K562 (cell line): ENCODE measurements around the gene NKIRAS2. TPM values are rescaled to one million over a fixed set of nuclear protein-coding genes. Genes with fewer than 3 reads are reported as not detected.

Experiments used
- ATAC-seq: fragments of 200-7000 bp; cut with Tn5 transposase; 3 replicates; pipeline ENCODE4 v1.9.1; 2020; ENCODE audit warnings: moderate library complexity
- BruUV-seq: library from RNA; stranded (reverse); fragments of 400-500 nt; replicated peaks from 2 replicates; lab custom pipeline; 2021; lab: Mats Ljungman, UMichigan
- CTCF ChIA-PET: fragments of 300-600 bp; formaldehyde crosslinking; extraction: SDS; loops from one replicate; lab custom pipeline; 2021; ENCODE audit warnings: low intra/inter-chr PET ratio; lab: Yijun Ruan, JAX
- POLR2A ChIA-PET: fragments of 300-600, 350-650 bp; sonication (Branson Sonifier 250); formaldehyde crosslinking; extraction: SDS; loops from one replicate; lab custom pipeline; 2021; ENCODE audit warnings: antibody characterized with exemption, inconsistent platforms; lab: Yijun Ruan, JAX
- DNase-seq, 4 experiments: peaks; one replicate each; pipeline versions ENCODE4 v3.0.0 to v3.0.0-alpha.2; 2011 to 2018; ENCODE audit warnings: low spot score in 3 of 4, mixed read lengths in 3 of 4; ENCODE audit errors: extremely low read depth in 1 of 4
- FAIRE-seq: peaks from 2 replicates; lab custom pipeline; 2011; peaks lifted over from hg19 to GRCh38; lab: Jason Lieb, UNC
- H2AFZ ChIP-seq: 2 replicates; pipeline ENCODE4 v1.6.0; 2011; ENCODE audit warnings: low read depth, low read length, control low read depth, inconsistent platforms
- H3K27ac ChIP-seq: fragments of 200-600 bp; 3 replicates; pipeline ENCODE4 v1.8.0; 2011; ENCODE audit warnings: low read depth, mild to moderate bottlenecking, control low read depth, inconsistent platforms, low read length, moderate library complexity, mixed read lengths; ENCODE audit errors: extremely low read depth
- H3K27me3 ChIP-seq, 2 experiments: fragments of 300-600 bp in 1 of 2; 2 replicates in 1 of 2; 3 replicates in 1 of 2; pipeline versions ENCODE4 v1.6.0 to v1.8.0; 2011; ENCODE audit warnings: inconsistent platforms in 2 of 2, low read length in 2 of 2, mild to moderate bottlenecking in 1 of 2, mixed read lengths in 1 of 2, moderate library complexity in 1 of 2; ENCODE audit not compliant: control insufficient read depth in 2 of 2, insufficient read depth in 2 of 2
- H3K36me3 ChIP-seq: fragments of 300-600 bp; 3 replicates; pipeline ENCODE4 v1.8.0; 2011; ENCODE audit warnings: mild to moderate bottlenecking, low read length, inconsistent platforms; ENCODE audit not compliant: control insufficient read depth, insufficient read depth
- H3K4me1 ChIP-seq, 2 experiments: fragments of 200-600 bp in 1 of 2; replicated peaks in 1 of 2; 2 replicates in 1 of 2; 3 replicates in 1 of 2; pipeline versions ENCODE4 v1.5.1 to v1.8.0; 2011; ENCODE audit warnings: inconsistent platforms in 2 of 2, low read length in 2 of 2, mild to moderate bottlenecking in 1 of 2, mixed read lengths in 1 of 2, moderate library complexity in 1 of 2; ENCODE audit not compliant: control insufficient read depth in 2 of 2, insufficient read depth in 2 of 2
- H3K4me2 ChIP-seq: 2 replicates; pipeline ENCODE4 v1.6.1; 2011; ENCODE audit warnings: low read length, control low read depth, inconsistent platforms, mixed read lengths; ENCODE audit not compliant: insufficient read depth
- H3K4me3 ChIP-seq: fragments of 200-600 bp; sonication (generic), shearing (Covaris generic); 2 replicates; pipeline ENCODE4 v1.5.1; 2016; ENCODE audit warnings: control low read depth, inconsistent platforms
- H3K79me2 ChIP-seq: fragments of 200-600 bp; 3 replicates; pipeline ENCODE4 v1.8.0; 2011; ENCODE audit warnings: low read length, inconsistent platforms; ENCODE audit not compliant: control insufficient read depth, insufficient read depth
- H3K9ac ChIP-seq, 2 experiments: 2 replicates each; pipeline versions ENCODE4 v1.6.0 to v1.6.1; 2011; ENCODE audit warnings: low read depth in 2 of 2, low read length in 2 of 2, control low read depth in 1 of 2, inconsistent platforms in 1 of 2, mild to moderate bottlenecking in 1 of 2, mixed read lengths in 1 of 2; ENCODE audit not compliant: insufficient read depth in 1 of 2
- H3K9me1 ChIP-seq: one replicate; pipeline ENCODE4 v1.6.0; 2011; ENCODE audit warnings: inconsistent platforms, mild to moderate bottlenecking, low read length, moderate library complexity; ENCODE audit not compliant: control insufficient read depth, insufficient read depth
- H3K9me3 ChIP-seq: replicated peaks from 2 replicates; pipeline ENCODE4 v1.5.1; 2011; ENCODE audit warnings: low read depth, low read length, inconsistent platforms; ENCODE audit not compliant: control insufficient read depth, insufficient read depth
- H4K20me1 ChIP-seq: replicated peaks from 2 replicates; pipeline ENCODE4 v1.6.1; 2011; ENCODE audit warnings: low read length, inconsistent platforms, mixed read lengths; ENCODE audit not compliant: control insufficient read depth, insufficient read depth
- ARID1B ChIP-seq: fragments of 450-650 bp; IDR thresholded peaks from 2 replicates; pipeline ENCODE4 v1.6.1; 2016; ENCODE audit warnings: antibody characterized with exemption, mild to moderate bottlenecking, inconsistent platforms
- CBFA2T2 ChIP-seq: fragments of 450-650 bp; conservative IDR thresholded peaks from 2 replicates; pipeline ENCODE4 v1.6.1; 2017; ENCODE audit warnings: mild to moderate bottlenecking
- CREBBP ChIP-seq: IDR thresholded peaks from one replicate; pipeline ENCODE4 v1.6.1; 2012; ENCODE audit warnings: low read depth, mild to moderate bottlenecking, control low read depth, inconsistent platforms, low read length
- ETS2 ChIP-seq: IDR thresholded peaks from 2 replicates; pipeline ENCODE4 v1.6.1; 2016; ENCODE audit warnings: borderline replicate concordance, missing genetic modification characterization, mild to moderate bottlenecking, moderate library complexity, missing compliant biosample characterization; ENCODE audit not compliant: poor library complexity, severe bottlenecking
- HOMEZ ChIP-seq: fragments of 250-450 bp; sonication (Bioruptor Pico); IDR thresholded peaks from 2 replicates; pipeline ENCODE4 v1.4.0; 2020; ENCODE audit warnings: mild to moderate bottlenecking, moderate library complexity
- KLF10 ChIP-seq: fragments of 250-450 bp; sonication (Bioruptor Pico); IDR thresholded peaks from 2 replicates; pipeline ENCODE4 v1.6.1; 2021; ENCODE audit warnings: matching md5 sums
- PKNOX1 ChIP-seq: fragments of 450-650 bp; IDR thresholded peaks from 2 replicates; pipeline ENCODE4 v1.6.1; 2016
- SREBF2 ChIP-seq: sonication (generic); formaldehyde crosslinking; IDR thresholded peaks from 2 replicates; pipeline ENCODE4 v1.4.0; 2020; ENCODE audit warnings: mild to moderate bottlenecking, missing genetic modification reagents
- TCF7L2 ChIP-seq: fragments of 150-350 bp; IDR thresholded peaks from 2 replicates; pipeline ENCODE4 v1.6.1; 2016; ENCODE audit warnings: low read depth, mild to moderate bottlenecking, low read length, moderate library complexity
- ZBTB26 ChIP-seq: fragments of 450-650 bp; formaldehyde crosslinking; IDR thresholded peaks from 2 replicates; pipeline ENCODE4 v1.4.0; 2022; ENCODE audit warnings: missing genetic modification characterization
- ZNF280B ChIP-seq: fragments of 250-450 bp; sonication (Bioruptor Pico); IDR thresholded peaks from 2 replicates; pipeline ENCODE4 v1.5.1; 2021; ENCODE audit warnings: mild to moderate bottlenecking
- ZNF311 ChIP-seq: fragments of 250-450 bp; sonication (Bioruptor Pico); IDR thresholded peaks from 2 replicates; pipeline ENCODE4 v1.4.0; 2020; ENCODE audit warnings: mild to moderate bottlenecking, moderate library complexity
- ZNF592 ChIP-seq: fragments of 450-650 bp; IDR thresholded peaks from 2 replicates; pipeline ENCODE4 v1.6.1; 2017; ENCODE audit warnings: antibody characterized with exemption, mild to moderate bottlenecking
- ZNF75A ChIP-seq: fragments of 450-650 bp; formaldehyde crosslinking; IDR thresholded peaks from 2 replicates; pipeline ENCODE4 v1.4.0; 2020; ENCODE audit warnings: mild to moderate bottlenecking
- WGBS: fragments of 100-300 bp; shearing (Covaris generic); methylation state at CpG from one replicate; pipeline ENCODE4 v1.1.6; 2016; ENCODE audit warnings: low coverage, mixed read lengths; ENCODE audit not compliant: insufficient coverage; ENCODE audit errors: missing lambda C conversion rate; 5-methylcytosine and 5-hydroxymethylcytosine counted together
- in situ Hi-C: fragments of 300-500 bp; cut with MboI; formaldehyde crosslinking; loops from 4 replicates; pipeline ENCODE4 v1.15.0; 2018; ENCODE audit warnings: inconsistent platforms, mixed read lengths
- intact Hi-C: fragments of 100-400 bp; cut with micrococcal nuclease; formaldehyde crosslinking; loops from 2 replicates; pipeline ENCODE4 v1.14.2; 2022
- polyA plus RNA-seq, 8 experiments: library from polyadenylated mRNA; depleted of rRNA in 4 of 8; stranded (reverse) in 5 of 8; unstranded in 3 of 8; fragments of >200 nt; fragmentation: Nextera tagmentation in 2 of 8; fragmentation: Illumina TruSeq in 1 of 8; extraction: Ambion mirVana in 2 of 8; extraction: Trizol in 1 of 8; gene quantifications; 2 replicates each; pipeline versions ENCODE4 v1.2.1 to v1.2.3, GENCODE V29; 2011 to 2014; ENCODE audit warnings: inconsistent platforms in 1 of 8, missing spikeins in 1 of 8
- total RNA-seq, 7 experiments: library from RNA; depleted of rRNA in 6 of 7; stranded (reverse); fragments of >200 nt in 6 of 7; fragmentation: Illumina TruSeq in 2 of 7; extraction: Trizol in 2 of 7; gene quantifications; 2 replicates each; pipeline versions ENCODE4 v1.2.1 to v1.2.3, GENCODE V29; 2011 to 2021; ENCODE audit warnings: low replicate concordance in 1 of 7

The NKIRAS2 gene
- total and polyA plus RNA-seq, 9 of the 15 experiments (the other 6 are each of a cell fraction or from before 2014, with no cell fraction given): 10.1 to 65.5 (median 29.8) TPM

- ChIA-PET POLR2A (interaction anchor here (0.5 to 4.1 kb wide), 7 partner anchors 9 to 51 kb away, joined by 4 to 29 read pairs (median 5); partner anchors contain the start of gene DNAJC7), CTCF (no interaction called here)
- Histone ChIP-seq H2AFZ (no peak overlapping the region), H4K20me1 (no peaks in the 10 kb centered on the region), H3K27me3 (no peaks in the 10 kb centered on the region), H3K4me3 (no peak overlapping the region), H3K36me3 (peaks cover 22% of the 10 kb centered on the region), H3K27ac (no peak overlapping the region), H3K79me2 (no peaks in the 10 kb centered on the region), H3K9me3 (no peaks in the 10 kb centered on the region), H3K9ac (peak overlapping the region in 1 of 2 experiments; percentile 6; a peak in 1 of 4 replicates), H3K4me2 (no peak overlapping the region), H3K4me1 (peaks cover 40 to 47% of the 10 kb centered on the region in 2 experiments), H3K9me1 (no peaks in the 10 kb centered on the region)
- intact Hi-C loops: loop anchor here (5.0 kb wide), 1 partner anchor 60 kb away; the partner anchor contains the start of gene CNP
- in situ Hi-C loops: loop anchor here (5.0 kb wide), 1 partner anchor 85 kb away; the partner anchor contains the start of gene DHX58
- FAIRE-seq: no peak
- ATAC-seq: no peak
- DNase-seq: no peak
- 68% methylated on average over 5 of the region's 5 CpGs for WGBS
- no TSS peak for BruUV-seq
- TF ChIP-seq ARID1B: no peak
- TF ChIP-seq HOMEZ (CRISPR knock-in tag): no peak
- no peak for TF ChIP-seq ZNF311 (CRISPR knock-in tag)
- no peak for TF ChIP-seq CREBBP
- TF ChIP-seq ZBTB26: no peak
- no peak for TF ChIP-seq ZNF280B
- TF ChIP-seq ZNF592: no peak
- TF ChIP-seq TCF7L2: no peak
- no peak for TF ChIP-seq ETS2 (tag)
- no peak for TF ChIP-seq SREBF2 (CRISPR knock-in tag)
- no peak for TF ChIP-seq CBFA2T2
- no peak for TF ChIP-seq KLF10 (CRISPR knock-in tag)
- no peak for TF ChIP-seq PKNOX1
- TF ChIP-seq ZNF75A: no peak
Measured at GRCh38 chr17:42027590-42027889, 7.7 kb downstream of the NKIRAS2 start.
